ENCODE results near the gene AFF2.
"Not testable (repeated sequence)": the region's sequence is repeated elsewhere in the genome, so short reads cannot be mapped to it uniquely, and the experiment has no call there.

Gene AFF2

GRCh38 chrX:148893395-148893794 is 393.0 kb downstream of the AFF2 start:
- Histone ChIP-seq H3K27me3 (replicated peaks in 2 of 5; ENCODE audit: control insufficient read depth in 4 of 5, insufficient read depth in 5 of 5, low read length in 4 of 5) (no peaks in the 10 kb centered on the region), H3K27ac (ENCODE audit: insufficient read depth in 1 of 2, low read depth in 1 of 2, low read length in 2 of 2, poor library complexity in 1 of 2, severe bottlenecking in 2 of 2) (no peak overlapping the region), H3K36me3 (ENCODE audit: control insufficient read depth in 4 of 4, insufficient read depth in 4 of 4, low read length in 3 of 4) (no peaks in the 10 kb centered on the region), H3K9me3 (ENCODE audit: control extremely low read depth in 1 of 5, control insufficient read depth in 4 of 5, insufficient read depth in 2 of 5, low read depth in 1 of 5, low read length in 4 of 5) (no peaks in the 10 kb centered on the region), H3K4me3 (ENCODE audit: control insufficient read depth in 1 of 7, extremely low read depth in 1 of 7, insufficient read depth in 4 of 7, low read depth in 2 of 7, low read length in 6 of 7) (no peak overlapping the region), H3K4me1 (ENCODE audit: control extremely low read depth in 1 of 4, control insufficient read depth in 4 of 4, insufficient read depth in 4 of 4, low read length in 3 of 4) (no peaks in the 10 kb centered on the region)
- ChIA-PET POLR2A (no interaction called here), CTCF (no interaction called here)
- DNase-seq: no peak

- ChIA-PET CTCF (no interaction called here), POLR2A (no interaction called here)
- no peak for DNase-seq
- Histone ChIP-seq H3K36me3 (ENCODE audit: control insufficient read depth in 4 of 4, insufficient read depth in 4 of 4, low read length in 3 of 4) (no peaks in the 10 kb centered on the region), H3K4me1 (ENCODE audit: control extremely low read depth in 1 of 4, control insufficient read depth in 4 of 4, insufficient read depth in 4 of 4, low read length in 3 of 4) (no peaks in the 10 kb centered on the region), H3K9me3 (ENCODE audit: control extremely low read depth in 1 of 5, control insufficient read depth in 4 of 5, insufficient read depth in 2 of 5, low read depth in 1 of 5, low read length in 4 of 5) (no peaks in the 10 kb centered on the region), H3K27me3 (replicated peaks in 2 of 5; ENCODE audit: control insufficient read depth in 4 of 5, insufficient read depth in 5 of 5, low read length in 4 of 5) (no peaks in the 10 kb centered on the region), H3K4me3 (ENCODE audit: control insufficient read depth in 1 of 7, extremely low read depth in 1 of 7, insufficient read depth in 4 of 7, low read depth in 2 of 7, low read length in 6 of 7) (no peak overlapping the region), H3K27ac (ENCODE audit: insufficient read depth in 1 of 2, low read depth in 1 of 2, low read length in 2 of 2, poor library complexity in 1 of 2, severe bottlenecking in 2 of 2) (no peak overlapping the region)
Measured at GRCh38 chrX:148902581-148902980, 402.2 kb downstream of the AFF2 start.

GRCh38 chrX:148903176-148903575 is 402.8 kb downstream of the AFF2 start:
- CTCF ChIA-PET: no interaction called here
- POLR2A ChIA-PET: no interaction called here

GRCh38 chrX:148904421-148905111 is 404.1 kb downstream of the AFF2 start:
- Histone ChIP-seq H3K4me1 (ENCODE audit: control extremely low read depth in 1 of 4, control insufficient read depth in 4 of 4, insufficient read depth in 4 of 4, low read length in 3 of 4) (no peaks in the 10 kb centered on the region), H3K27ac (ENCODE audit: insufficient read depth in 1 of 2, low read depth in 1 of 2, low read length in 2 of 2, poor library complexity in 1 of 2, severe bottlenecking in 2 of 2) (no peak overlapping the region), H3K9me3 (ENCODE audit: control extremely low read depth in 1 of 5, control insufficient read depth in 4 of 5, insufficient read depth in 2 of 5, low read depth in 1 of 5, low read length in 4 of 5) (peaks cover 0 to 1% (median 0%) of the 10 kb centered on the region in 5 experiments), H3K4me3 (ENCODE audit: control insufficient read depth in 1 of 7, extremely low read depth in 1 of 7, insufficient read depth in 4 of 7, low read depth in 2 of 7, low read length in 6 of 7) (no peak overlapping the region), H3K27me3 (replicated peaks in 2 of 5; ENCODE audit: control insufficient read depth in 4 of 5, insufficient read depth in 5 of 5, low read length in 4 of 5) (no peaks in the 10 kb centered on the region), H3K36me3 (ENCODE audit: control insufficient read depth in 4 of 4, insufficient read depth in 4 of 4, low read length in 3 of 4) (no peaks in the 10 kb centered on the region)
- POLR2A ChIA-PET: no interaction called here
- CTCF ChIA-PET: no interaction called here
- no CpG with 5 or more reads among the region's 3 CpGs for WGBS (ENCODE audit: insufficient coverage)
- DNase-seq: no peak

More at GRCh38 chrX:148903176-148903575, 402.8 kb downstream of the AFF2 start:
- H3K4me1 ChIP-seq (ENCODE audit: control extremely low read depth in 1 of 4, control insufficient read depth in 4 of 4, insufficient read depth in 4 of 4, low read length in 3 of 4): no peaks in the 10 kb centered on the region
- H3K27ac ChIP-seq (ENCODE audit: insufficient read depth in 1 of 2, low read depth in 1 of 2, low read length in 2 of 2, poor library complexity in 1 of 2, severe bottlenecking in 2 of 2): no peak overlapping the region
- H3K27me3 ChIP-seq (replicated peaks in 2 of 5; ENCODE audit: control insufficient read depth in 4 of 5, insufficient read depth in 5 of 5, low read length in 4 of 5): no peaks in the 10 kb centered on the region
- no peaks in the 10 kb centered on the region for H3K36me3 ChIP-seq (ENCODE audit: control insufficient read depth in 4 of 4, insufficient read depth in 4 of 4, low read length in 3 of 4)
- DNase-seq: no peak
- WGBS (ENCODE audit: insufficient coverage): 93% methylated on average over 2 of the region's 3 CpGs
- no peak overlapping the region for H3K4me3 ChIP-seq (ENCODE audit: control insufficient read depth in 1 of 7, extremely low read depth in 1 of 7, insufficient read depth in 4 of 7, low read depth in 2 of 7, low read length in 6 of 7)
- no peaks in the 10 kb centered on the region for H3K9me3 ChIP-seq (ENCODE audit: control extremely low read depth in 1 of 5, control insufficient read depth in 4 of 5, insufficient read depth in 2 of 5, low read depth in 1 of 5, low read length in 4 of 5)

- Histone ChIP-seq H3K27me3 (replicated peaks in 2 of 5; ENCODE audit: control insufficient read depth in 4 of 5, insufficient read depth in 5 of 5, low read length in 4 of 5) (no peaks in the 10 kb centered on the region), H3K9me3 (ENCODE audit: control extremely low read depth in 1 of 5, control insufficient read depth in 4 of 5, insufficient read depth in 2 of 5, low read depth in 1 of 5, low read length in 4 of 5) (peaks cover 0 to 1% (median 0%) of the 10 kb centered on the region in 5 experiments), H3K36me3 (ENCODE audit: control insufficient read depth in 4 of 4, insufficient read depth in 4 of 4, low read length in 3 of 4) (no peaks in the 10 kb centered on the region), H3K27ac (ENCODE audit: insufficient read depth in 1 of 2, low read depth in 1 of 2, low read length in 2 of 2, poor library complexity in 1 of 2, severe bottlenecking in 2 of 2) (no peak overlapping the region), H3K4me1 (ENCODE audit: control extremely low read depth in 1 of 4, control insufficient read depth in 4 of 4, insufficient read depth in 4 of 4, low read length in 3 of 4) (no peaks in the 10 kb centered on the region), H3K4me3 (ENCODE audit: control insufficient read depth in 1 of 7, extremely low read depth in 1 of 7, insufficient read depth in 4 of 7, low read depth in 2 of 7, low read length in 6 of 7) (no peak overlapping the region)
- no peak for DNase-seq
- 90% methylated on average over 2 of the region's 5 CpGs for WGBS (ENCODE audit: insufficient coverage)
- ChIA-PET CTCF (no interaction called here), POLR2A (no interaction called here)
Measured at GRCh38 chrX:148905400-148905799, 405.0 kb downstream of the AFF2 start.

GRCh38 chrX:148906628-148907027 is 406.2 kb downstream of the AFF2 start:
- DNase-seq; H3K27ac ChIP-seq (ENCODE audit: insufficient read depth in 1 of 2, low read depth in 1 of 2, low read length in 2 of 2, poor library complexity in 1 of 2, severe bottlenecking in 2 of 2); H3K4me3 ChIP-seq (ENCODE audit: control insufficient read depth in 1 of 7, extremely low read depth in 1 of 7, insufficient read depth in 4 of 7, low read depth in 2 of 7, low read length in 6 of 7); H3K9me3 ChIP-seq (ENCODE audit: control extremely low read depth in 1 of 5, control insufficient read depth in 4 of 5, insufficient read depth in 2 of 5, low read depth in 1 of 5, low read length in 4 of 5); H3K4me1 ChIP-seq (ENCODE audit: control extremely low read depth in 1 of 4, control insufficient read depth in 4 of 4, insufficient read depth in 4 of 4, low read length in 3 of 4); CTCF ChIA-PET; H3K27me3 ChIP-seq (replicated peaks in 2 of 5; ENCODE audit: control insufficient read depth in 4 of 5, insufficient read depth in 5 of 5, low read length in 4 of 5); H3K36me3 ChIP-seq (ENCODE audit: control insufficient read depth in 4 of 4, insufficient read depth in 4 of 4, low read length in 3 of 4); POLR2A ChIA-PET: not testable (repeated sequence)
- 96% methylated on average over 10 of the region's 11 CpGs for WGBS (ENCODE audit: insufficient coverage)

GRCh38 chrX:148909758-148910157 is 409.3 kb downstream of the AFF2 start:
- peaks cover 0 to 1% (median 0%) of the 10 kb centered on the region in 5 experiments for H3K9me3 ChIP-seq (ENCODE audit: control extremely low read depth in 1 of 5, control insufficient read depth in 4 of 5, insufficient read depth in 2 of 5, low read depth in 1 of 5, low read length in 4 of 5)
- H3K27ac ChIP-seq (ENCODE audit: insufficient read depth in 1 of 2, low read depth in 1 of 2, low read length in 2 of 2, poor library complexity in 1 of 2, severe bottlenecking in 2 of 2): no peak overlapping the region
- ChIA-PET CTCF (no interaction called here), POLR2A (no interaction called here)
- no peak overlapping the region for H3K4me3 ChIP-seq (ENCODE audit: control insufficient read depth in 1 of 7, extremely low read depth in 1 of 7, insufficient read depth in 4 of 7, low read depth in 2 of 7, low read length in 6 of 7)
- DNase-seq: no peak
- H3K36me3 ChIP-seq (ENCODE audit: control insufficient read depth in 4 of 4, insufficient read depth in 4 of 4, low read length in 3 of 4): no peaks in the 10 kb centered on the region
- H3K4me1 ChIP-seq (ENCODE audit: control extremely low read depth in 1 of 4, control insufficient read depth in 4 of 4, insufficient read depth in 4 of 4, low read length in 3 of 4): no peaks in the 10 kb centered on the region
- no peaks in the 10 kb centered on the region for H3K27me3 ChIP-seq (replicated peaks in 2 of 5; ENCODE audit: control insufficient read depth in 4 of 5, insufficient read depth in 5 of 5, low read length in 4 of 5)
